Colonic mucosa (tissue), 4 donors: ENCODE measurements around the gene AVPR1B. TPM values are rescaled to one million over a fixed set of nuclear protein-coding genes. Genes with fewer than 3 reads are reported as not detected.

ENCODE experiments used
- DNase-seq: peaks from one replicate; pipeline ENCODE4 v3.0.0-alpha.2; 2020
- H3K27ac ChIP-seq: fragments of 200-600 bp; one replicate; pipeline ENCODE4 v1.8.0; 2021
- H3K27me3 ChIP-seq: fragments of 200-600 bp; one replicate; pipeline ENCODE4 v1.8.0; 2021
- H3K36me3 ChIP-seq: fragments of 200-600 bp; one replicate; pipeline ENCODE4 v1.8.0; 2021
- H3K4me1 ChIP-seq: fragments of 200-600 bp; one replicate; pipeline ENCODE4 v1.8.0; 2021; ENCODE audit warnings: mild to moderate bottlenecking
- H3K4me3 ChIP-seq: fragments of 200-600 bp; one replicate; pipeline ENCODE4 v1.8.0; 2021
- H3K9ac ChIP-seq, 2 donors: one replicate each; pipeline ENCODE4 v1.7.0; 2013; ENCODE audit warnings: control low read depth in 2 of 2, low read depth in 2 of 2, low read length in 2 of 2
- H3K9me3 ChIP-seq: fragments of 200-600 bp; one replicate; pipeline ENCODE4 v1.8.0; 2021
- CTCF ChIP-seq: fragments of 200-600 bp; IDR thresholded peaks from one replicate; pipeline ENCODE4 v1.8.0; 2022; ENCODE audit warnings: antibody characterized with exemption, mild to moderate bottlenecking
- intact Hi-C: fragments of 100-400 bp; cut with DNase I; formaldehyde crosslinking; loops from one replicate; pipeline ENCODE4 v1.14.1; 2022
- total RNA-seq, 2 donors: library from RNA; stranded (reverse); fragmentation: NEBNext Ultra II Directional in 1 of 2; extraction: Animal tissue kit (Norgen Biotek cat#: 25700) in 1 of 2; gene quantifications; one replicate each; pipeline ENCODE4 v1.2.1, GENCODE V29; 2021
- donor health status: healthy.
- donor health status: DM: no; HTN: no; CAD: no.
- donor health status: DM: no; HTN: no; CAD: no.

Gene AVPR1B
- total RNA-seq, 2 donors from 2014 or later: 0.13 to 0.89 TPM

GRCh38 chr1:206081856-206082255 lies 35.3 kb downstream of the AVPR1B start:
- Histone ChIP-seq H3K27ac (no peak overlapping the region), H3K9ac (no peak overlapping the region), H3K9me3 (no peaks in the 10 kb centered on the region), H3K4me3 (no peak overlapping the region), H3K4me1 (no peaks in the 10 kb centered on the region), H3K36me3 (no peaks in the 10 kb centered on the region), H3K27me3 (no peaks in the 10 kb centered on the region)
- no peak for DNase-seq
- TF ChIP-seq CTCF: no peak
- intact Hi-C loops: no loop called here

- DNase-seq: no peak
- Histone ChIP-seq H3K27me3 (no peaks in the 10 kb centered on the region), H3K9ac (no peak overlapping the region), H3K36me3 (no peaks in the 10 kb centered on the region), H3K4me1 (no peaks in the 10 kb centered on the region), H3K4me3 (no peak overlapping the region), H3K27ac (no peak overlapping the region), H3K9me3 (no peaks in the 10 kb centered on the region)
- no peak for TF ChIP-seq CTCF
- intact Hi-C loops: no loop called here
These were observed 37.0 kb downstream of the AVPR1B start for GRCh38 chr1:206080026-206080820.

DNA sequence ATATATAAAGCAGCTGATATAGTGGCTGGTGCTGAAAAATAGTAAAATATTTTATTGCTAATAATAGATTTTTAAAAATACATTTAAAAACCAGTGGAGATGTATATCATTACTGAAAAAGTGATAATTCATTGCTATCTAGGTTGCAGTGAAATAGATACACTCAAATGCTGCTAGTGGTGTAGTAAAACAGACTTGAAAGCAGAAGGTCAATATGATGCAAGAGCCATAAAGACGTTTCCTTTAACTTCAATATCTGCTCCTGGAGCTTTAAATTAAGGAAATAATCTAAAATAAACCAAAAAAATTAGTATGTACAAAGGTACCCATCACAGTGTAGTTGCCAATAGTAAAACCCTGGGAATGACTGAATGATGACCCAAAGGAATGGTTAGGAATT lies 38.1 kb downstream of the AVPR1B start:
- no peak for DNase-seq
- Histone ChIP-seq H3K4me3 (no peak overlapping the region), H3K9me3 (no peaks in the 10 kb centered on the region), H3K27me3 (no peaks in the 10 kb centered on the region), H3K9ac (no peak overlapping the region), H3K4me1 (no peaks in the 10 kb centered on the region), H3K36me3 (no peaks in the 10 kb centered on the region), H3K27ac (no peak overlapping the region)
- intact Hi-C loops: no loop called here
- TF ChIP-seq CTCF: no peak

DNA sequence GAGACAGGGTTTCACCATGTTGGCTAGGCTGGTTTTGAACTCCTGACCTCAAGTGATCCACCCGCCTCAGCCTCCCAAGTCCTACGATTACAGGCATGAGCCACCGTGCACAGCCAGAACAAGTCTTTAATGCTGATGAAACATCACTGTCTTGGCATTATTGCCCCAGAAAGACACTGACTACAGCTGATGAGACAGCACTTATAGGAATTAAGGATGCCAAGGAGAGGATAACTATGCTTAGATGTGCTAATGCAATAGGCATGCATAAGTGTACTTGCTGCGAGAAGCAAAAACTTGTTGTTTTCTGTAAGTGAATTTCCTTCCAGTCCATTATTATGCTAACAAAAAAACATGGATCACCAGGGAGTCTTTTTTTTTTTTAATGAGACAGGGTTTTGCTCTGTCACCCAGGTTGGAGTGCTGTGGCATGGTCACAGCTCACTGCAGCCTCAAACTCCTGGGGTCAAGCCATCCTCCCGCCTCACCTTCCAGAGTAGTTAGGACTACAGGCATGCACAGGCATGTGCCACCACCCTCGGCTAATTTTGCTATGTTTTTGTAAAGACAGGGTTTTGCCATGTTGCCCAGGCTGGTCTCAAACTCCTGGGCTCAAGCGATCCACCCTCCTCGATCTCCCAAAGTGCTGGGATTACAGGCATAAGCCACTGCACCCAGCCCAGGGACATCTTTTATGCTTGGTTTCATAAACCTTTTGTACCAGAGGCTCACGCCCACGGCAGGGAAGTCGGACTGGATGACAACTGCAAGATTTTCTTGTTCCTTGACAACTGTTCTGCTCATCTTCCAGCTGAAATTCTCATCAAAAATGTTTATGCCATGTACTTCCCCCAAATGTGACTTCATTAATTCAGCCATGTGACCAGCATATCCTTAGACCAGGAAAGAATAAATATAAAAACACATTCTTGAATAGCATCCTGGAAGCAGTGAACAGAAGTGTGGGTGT lies 41.1 kb downstream of the AVPR1B start:
- Histone ChIP-seq H3K4me1 (no peaks in the 10 kb centered on the region), H3K36me3 (no peaks in the 10 kb centered on the region), H3K9ac (no peak overlapping the region), H3K9me3 (no peaks in the 10 kb centered on the region), H3K4me3 (no peak overlapping the region), H3K27me3 (no peaks in the 10 kb centered on the region), H3K27ac (no peak overlapping the region)
- DNase-seq: no peak
- no peak for TF ChIP-seq CTCF
- intact Hi-C loops: no loop called here

GRCh38 chr1:206074839-206075238 lies 42.3 kb downstream of the AVPR1B start:
- Histone ChIP-seq H3K9ac (no peak overlapping the region), H3K4me3 (no peak overlapping the region), H3K9me3 (no peaks in the 10 kb centered on the region), H3K4me1 (no peaks in the 10 kb centered on the region), H3K27ac (no peak overlapping the region), H3K27me3 (no peaks in the 10 kb centered on the region), H3K36me3 (no peaks in the 10 kb centered on the region)
- DNase-seq: no peak
- no peak for TF ChIP-seq CTCF
- intact Hi-C loops: no loop called here
